Measurements from ENCODE around the gene SBK2.

Gene SBK2

DNA sequence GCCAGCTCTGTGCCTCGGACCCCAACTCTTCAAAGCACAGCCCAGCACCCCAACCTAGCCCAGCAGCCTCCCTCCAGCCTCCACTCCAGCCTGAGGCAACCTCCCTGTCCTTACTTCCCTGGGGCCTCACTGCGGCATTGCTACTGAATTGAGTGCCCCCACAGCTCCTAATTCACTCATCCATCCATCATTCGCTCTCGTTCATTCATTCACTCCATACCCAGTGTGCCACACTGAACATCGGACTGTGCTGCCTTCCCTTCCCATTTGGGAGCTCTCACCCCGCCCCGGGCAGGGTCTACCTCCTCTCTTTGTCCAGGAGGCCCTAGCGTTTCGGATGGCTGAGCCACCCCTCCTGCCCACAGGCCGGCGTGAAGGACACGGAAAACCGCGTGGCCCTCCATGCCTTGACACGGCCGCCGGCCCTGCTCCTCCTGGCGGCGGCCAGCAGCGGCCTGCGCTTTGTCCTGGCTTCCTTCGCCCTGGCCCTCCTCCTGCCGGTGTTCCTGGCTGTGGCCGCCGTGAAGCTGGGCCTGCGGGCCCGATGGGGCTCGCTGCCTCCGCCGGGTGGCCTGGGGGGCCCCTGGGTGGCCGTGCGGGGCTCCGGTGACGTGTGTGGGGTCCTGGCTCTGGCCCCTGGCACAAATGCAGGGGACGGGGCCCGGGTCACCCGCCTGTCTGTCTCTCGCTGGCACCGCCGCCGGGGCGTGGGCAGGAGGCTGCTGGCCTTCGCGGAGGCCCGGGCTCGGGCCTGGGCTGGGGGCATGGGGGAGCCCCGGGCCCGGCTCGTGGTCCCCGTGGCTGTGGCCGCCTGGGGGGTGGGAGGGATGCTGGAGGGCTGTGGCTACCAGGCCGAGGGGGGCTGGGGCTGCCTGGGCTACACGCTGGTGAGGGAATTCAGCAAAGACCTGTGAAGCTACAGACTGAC lies 50.6 kb downstream of the SBK2 start:
- DNase-seq (ENCODE audit: low read depth), result no peak

DNA sequence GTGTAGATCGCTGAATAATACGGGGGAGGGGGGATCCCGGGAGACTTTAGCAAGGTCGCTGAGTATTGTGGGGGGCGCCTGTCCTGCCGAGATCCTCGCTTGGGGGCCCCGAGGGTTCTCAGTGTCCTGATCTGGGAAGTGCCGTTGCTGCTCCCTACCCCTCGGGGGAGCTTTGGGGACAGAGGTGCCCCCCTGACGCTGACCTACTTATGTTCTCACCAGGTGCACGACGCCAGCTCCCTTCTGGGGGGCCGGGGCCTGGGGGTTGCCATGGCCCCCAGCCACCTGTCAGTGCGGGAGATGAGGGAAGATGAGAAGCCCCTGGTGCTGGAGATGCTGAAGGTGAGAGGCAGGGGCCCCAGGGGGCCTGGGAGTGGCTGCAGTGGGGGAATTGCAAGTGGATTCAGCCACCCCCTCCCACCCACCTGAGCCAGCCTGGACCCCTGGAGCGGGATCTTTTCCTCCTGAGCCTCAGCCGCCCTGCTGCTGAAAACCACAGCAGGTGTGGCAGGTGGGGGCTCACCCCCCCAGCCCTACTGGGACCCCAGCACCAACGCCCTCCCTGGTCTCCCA lies 51.4 kb downstream of the SBK2 start:
- DNase-seq (ENCODE audit: low read depth), result no peak

DNA sequence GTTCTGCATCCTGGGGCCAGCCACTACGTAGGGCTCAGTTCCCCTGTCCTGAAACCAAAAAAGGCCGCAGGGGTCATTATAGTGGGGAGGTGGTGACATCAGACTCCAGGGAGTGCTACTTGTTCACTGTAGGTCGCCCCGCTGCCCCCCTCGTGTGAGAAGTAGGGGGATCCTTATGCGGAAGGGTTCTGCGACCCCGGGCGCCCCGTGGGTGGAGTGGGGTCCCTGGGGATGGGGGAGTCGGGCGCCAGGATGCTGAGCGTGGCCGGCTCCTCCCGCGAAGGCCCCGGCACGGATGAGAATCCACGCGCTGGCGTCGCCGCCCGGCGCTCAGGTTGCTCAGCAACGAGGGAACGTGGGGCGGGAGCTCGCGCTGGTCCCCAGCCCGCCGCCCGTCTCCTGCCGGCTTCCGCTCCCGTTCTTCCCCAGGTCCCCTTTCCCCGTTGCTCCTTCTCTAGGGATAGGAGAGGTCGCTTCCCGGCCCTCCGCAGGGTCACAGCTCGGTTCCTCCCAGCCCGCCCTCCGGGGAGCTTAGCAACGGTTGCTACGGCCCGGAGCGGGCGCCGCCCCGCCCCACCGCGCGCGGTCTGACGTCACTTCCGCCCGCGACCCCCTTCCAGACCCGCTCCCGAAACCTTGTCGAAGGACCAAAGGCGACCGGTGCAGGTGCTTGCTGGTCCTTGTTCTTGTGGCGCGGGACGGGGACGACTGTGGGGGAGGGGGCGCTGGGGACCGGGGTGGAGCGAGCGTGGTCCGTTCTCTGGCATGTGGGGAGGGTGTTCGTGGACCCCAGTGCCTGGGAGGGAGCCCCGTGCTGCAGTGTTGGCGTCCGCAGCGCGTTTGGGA lies 52.1 kb downstream of the SBK2 start, which contains the start of gene NAT14:
TSS of gene NAT14 (plus strand) at position 596 of the 846 bp plus-strand sequence. CDS start 521 bp downstream, outside the sequence.
- DNase-seq (ENCODE audit: low read depth), result no peak

DNA sequence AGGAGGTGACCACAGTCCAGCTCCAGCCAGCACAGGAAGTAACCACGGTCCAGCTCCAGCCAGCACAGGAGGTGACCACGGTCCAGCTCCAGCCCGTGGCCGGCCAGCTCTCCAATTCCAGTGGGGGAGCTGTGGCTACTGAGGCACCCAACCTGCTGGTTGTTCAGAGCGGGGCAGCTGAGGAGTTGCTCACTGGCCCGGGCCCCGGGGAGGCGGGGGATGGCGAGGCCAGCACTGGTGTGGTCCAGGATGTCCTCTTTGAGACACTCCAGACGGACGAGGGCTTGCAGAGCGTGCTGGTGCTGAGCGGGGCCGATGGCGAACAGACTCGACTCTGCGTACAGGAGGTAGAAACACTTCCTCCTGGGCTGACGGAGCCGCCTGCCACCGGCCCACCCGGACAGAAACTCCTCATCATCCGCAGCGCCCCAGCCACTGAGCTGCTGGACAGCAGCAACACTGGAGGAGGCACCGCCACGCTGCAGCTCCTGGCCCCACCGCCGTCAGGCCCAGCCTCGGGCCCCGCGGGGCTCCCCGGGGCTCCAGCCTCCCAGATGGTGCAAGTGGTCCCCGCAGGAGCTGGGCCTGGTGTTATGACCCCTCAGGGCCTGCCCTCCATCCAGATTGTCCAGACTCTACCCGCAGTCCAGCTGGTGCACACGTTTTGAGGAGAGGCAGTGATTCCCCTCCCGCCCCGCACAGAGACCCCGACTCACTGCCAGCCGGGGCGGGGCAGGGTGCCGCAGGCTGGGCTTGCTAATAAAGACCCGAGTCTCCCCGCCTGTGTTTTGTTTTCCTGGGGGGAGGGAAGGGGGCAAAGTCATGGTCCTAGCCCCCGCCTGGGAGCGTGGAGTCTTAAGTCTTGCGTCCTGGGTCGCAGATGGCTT lies 53.0 kb downstream of the SBK2 start:
- no peak for DNase-seq (ENCODE audit: low read depth)

DNA sequence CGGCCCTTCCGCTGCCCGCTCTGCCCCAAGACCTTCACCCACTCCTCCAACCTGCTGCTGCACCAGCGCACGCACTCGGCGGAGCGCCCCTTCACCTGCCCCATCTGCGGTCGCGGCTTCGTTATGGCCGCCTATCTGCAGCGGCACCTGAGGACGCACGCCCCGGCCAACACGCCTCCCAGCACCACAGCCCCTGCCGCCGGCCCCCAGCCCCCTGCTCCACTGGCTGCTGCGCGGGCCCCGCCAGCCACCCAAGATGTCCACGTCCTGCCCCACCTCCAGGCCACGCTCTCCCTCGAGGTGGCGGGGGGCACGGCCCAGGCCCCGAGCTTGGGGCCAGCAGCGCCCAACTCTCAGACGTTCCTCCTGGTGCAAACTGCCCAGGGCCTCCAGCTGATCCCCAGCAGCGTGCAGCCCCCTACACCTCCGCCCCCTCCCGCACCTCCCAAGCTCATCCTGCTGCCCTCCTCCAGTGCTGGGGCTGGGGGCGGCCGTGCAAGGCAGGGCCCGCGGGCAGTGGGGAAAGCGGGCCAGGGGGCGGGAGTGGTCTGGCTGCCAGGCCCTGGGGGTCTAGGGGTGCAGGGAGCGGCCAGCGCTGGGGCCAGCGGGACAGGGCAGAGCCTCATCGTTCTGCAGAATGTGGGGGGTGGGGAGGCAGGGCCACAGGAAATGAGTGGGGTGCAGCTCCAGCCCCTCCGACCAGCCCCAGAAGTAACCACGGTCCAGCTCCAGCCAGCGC lies 53.8 kb downstream of the SBK2 start:
- DNase-seq (ENCODE audit: low read depth), result no peak

DNA sequence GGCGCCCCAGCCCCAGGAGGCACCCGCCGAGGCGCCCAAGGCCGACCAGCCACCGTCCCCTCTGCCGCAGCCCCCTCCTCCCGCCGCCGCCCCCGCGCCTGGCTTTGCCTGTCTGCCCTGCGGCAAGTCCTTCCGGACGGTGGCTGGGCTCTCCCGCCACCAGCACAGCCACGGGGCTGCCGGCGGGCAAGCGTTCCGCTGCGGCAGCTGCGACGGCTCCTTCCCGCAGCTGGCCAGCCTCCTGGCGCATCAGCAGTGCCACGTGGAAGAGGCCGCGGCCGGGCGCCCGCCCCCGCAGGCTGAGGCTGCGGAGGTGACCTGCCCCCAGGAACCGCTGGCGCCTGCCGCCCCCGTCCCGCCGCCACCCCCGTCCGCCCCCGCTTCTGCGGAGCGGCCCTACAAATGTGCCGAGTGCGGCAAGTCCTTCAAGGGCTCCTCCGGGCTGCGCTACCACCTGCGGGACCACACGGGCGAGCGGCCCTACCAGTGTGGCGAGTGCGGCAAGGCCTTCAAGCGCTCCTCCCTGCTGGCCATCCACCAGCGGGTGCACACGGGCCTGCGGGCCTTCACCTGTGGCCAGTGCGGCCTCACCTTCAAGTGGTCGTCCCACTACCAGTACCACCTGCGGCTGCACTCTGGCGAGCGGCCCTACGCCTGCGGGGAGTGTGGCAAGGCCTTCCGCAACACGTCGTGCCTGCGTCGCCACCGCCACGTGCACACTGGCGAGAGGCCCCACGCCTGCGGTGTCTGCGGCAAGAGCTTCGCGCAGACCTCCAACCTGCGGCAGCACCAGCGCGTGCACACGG lies 54.6 kb downstream of the SBK2 start:
- no peak for DNase-seq (ENCODE audit: low read depth)

DNA sequence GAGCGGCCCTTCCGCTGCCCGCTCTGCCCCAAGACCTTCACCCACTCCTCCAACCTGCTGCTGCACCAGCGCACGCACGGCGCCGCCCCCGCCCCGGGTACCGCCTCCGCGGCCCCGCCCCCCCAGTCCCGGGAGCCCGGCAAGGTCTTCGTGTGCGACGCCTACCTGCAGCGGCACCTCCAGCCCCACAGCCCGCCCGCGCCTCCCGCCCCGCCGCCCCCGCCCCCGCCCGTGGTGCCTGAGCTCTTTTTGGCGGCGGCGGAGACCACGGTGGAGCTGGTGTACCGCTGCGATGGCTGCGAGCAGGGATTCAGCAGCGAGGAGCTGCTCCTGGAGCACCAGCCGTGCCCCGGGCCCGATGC lies 55.2 kb downstream of the SBK2 start:
- no peak for DNase-seq (ENCODE audit: low read depth)

DNA sequence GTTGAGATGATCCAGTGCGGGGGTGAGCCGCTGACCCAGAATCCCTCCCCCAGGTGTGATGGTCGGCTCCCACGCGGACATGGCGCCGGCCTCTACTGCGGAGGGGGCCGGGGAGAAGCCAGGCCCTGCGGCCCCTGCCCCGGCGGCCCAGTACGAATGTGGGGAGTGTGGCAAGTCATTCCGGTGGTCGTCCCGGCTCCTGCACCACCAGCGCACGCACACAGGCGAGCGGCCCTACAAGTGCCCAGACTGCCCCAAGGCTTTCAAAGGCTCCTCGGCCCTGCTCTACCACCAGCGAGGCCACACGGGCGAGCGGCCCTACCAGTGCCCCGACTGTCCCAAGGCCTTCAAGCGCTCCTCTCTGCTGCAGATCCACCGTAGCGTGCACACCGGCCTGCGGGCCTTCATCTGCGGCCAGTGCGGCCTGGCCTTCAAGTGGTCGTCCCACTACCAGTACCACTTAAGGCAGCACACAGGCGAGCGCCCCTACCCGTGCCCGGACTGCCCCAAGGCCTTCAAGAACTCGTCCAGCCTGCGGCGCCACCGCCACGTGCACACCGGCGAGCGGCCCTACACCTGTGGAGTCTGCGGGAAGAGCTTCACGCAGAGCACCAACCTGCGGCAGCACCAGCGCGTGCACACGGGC lies 55.7 kb downstream of the SBK2 start:
- no peak for DNase-seq (ENCODE audit: low read depth)

DNA sequence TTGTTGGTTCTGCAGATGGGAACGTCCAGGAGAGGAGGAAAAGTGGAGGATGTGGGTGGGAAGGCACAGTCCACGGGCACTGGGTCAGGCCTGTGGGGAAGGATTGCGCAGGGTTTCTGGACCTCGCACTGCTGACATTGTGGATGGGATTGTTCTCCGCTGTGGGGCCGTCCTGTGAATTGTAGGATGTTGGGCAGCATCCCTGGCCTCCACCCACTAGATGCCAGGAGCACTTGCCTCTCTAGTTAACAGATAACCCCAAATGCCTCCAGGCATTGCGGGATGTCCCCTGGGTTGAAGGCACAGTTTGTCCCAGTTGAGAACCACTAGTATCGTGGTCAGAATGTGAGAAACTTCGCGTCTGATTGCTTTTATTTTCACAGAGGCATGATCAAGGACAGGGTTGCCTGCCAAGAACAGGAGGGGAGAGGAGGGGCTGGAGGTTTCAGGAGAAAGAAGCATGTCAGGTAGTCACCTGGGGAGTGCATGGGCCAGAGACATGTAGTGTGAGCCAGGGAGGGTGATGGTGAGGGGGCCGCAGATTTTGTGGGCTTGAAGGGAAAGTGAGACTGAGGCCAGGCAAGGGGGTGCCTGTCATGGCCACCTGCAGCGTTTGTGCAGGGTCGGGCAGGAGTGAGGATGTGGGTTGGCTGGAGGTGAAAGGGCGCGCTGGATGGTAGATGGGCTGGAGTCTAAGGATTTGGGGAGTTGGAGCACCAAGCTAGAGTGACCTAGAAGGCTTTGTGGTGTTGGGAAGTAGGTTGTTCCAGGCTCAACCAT lies 57.3 kb downstream of the SBK2 start:
- DNase-seq (ENCODE audit: low read depth), result no peak

DNA sequence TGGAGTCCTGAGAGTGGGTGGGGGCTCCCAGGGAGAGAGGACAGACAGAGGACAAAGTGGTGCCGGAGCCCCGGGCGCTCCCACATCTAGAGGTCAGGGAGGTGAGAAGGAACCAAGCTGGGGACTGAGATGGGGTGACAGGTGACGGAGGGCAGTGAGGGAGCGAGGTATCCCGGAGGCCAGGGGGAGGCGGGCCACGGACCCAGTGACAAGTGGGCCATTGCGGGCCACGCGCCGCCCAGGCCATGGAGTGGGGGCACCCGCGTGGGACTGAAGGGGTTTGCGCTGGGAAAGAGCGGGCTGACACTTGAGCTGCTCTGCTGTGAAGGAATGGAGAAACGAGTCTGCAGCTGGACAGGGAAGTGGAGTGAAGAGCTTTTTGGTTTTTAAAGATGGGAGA lies 57.9 kb downstream of the SBK2 start:
- DNase-seq (ENCODE audit: low read depth), result no peak

Measured in HS-27A (cell line).